HG02571 (cell line): ENCODE measurements around the gene PDCD1LG2.
"Not testable (repeated sequence)": the region's sequence is repeated elsewhere in the genome, so short reads cannot be mapped to it uniquely, and the experiment has no call there.

Experiments
- ATAC-seq: cut with Tn5 transposase; IDR thresholded peaks from one replicate; pipeline ENCODE4 v1.9.1; 2021; ENCODE audit warnings: mild to moderate bottlenecking, moderate library complexity; ENCODE audit not compliant: unreplicated experiment

Gene PDCD1LG2

DNA sequence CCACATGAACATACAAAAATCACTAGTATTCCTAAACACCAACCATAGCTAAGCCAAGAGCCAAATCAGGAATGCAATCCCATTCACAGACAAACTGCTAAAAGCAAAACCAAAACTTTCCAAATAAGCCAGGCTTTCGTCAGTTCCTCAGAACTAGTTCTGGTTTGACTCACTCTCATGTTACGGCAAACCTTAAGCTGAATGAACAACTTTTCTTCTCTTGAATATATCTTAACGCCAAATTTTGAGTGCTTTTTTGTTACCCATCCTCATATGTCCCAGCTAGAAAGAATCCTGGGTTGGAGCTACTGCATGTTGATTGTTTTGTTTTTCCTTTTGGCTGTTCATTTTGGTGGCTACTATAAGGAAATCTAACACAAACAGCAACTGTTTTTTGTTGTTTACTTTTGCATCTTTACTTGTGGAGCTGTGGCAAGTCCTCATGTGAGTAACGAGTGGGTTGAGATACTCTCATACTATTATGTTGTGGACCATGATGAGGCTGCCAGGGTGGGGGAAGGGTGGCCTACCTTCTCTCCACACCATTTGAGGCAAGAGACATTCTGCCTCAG, at the start of gene PDCD1LG2:
Gene PDCD1LG2 (plus strand): TSS at position 172 of the 572 bp plus-strand sequence. CDS start 12,016 bp downstream, outside the sequence.
- ATAC-seq, result peak; percentile 61

DNA sequence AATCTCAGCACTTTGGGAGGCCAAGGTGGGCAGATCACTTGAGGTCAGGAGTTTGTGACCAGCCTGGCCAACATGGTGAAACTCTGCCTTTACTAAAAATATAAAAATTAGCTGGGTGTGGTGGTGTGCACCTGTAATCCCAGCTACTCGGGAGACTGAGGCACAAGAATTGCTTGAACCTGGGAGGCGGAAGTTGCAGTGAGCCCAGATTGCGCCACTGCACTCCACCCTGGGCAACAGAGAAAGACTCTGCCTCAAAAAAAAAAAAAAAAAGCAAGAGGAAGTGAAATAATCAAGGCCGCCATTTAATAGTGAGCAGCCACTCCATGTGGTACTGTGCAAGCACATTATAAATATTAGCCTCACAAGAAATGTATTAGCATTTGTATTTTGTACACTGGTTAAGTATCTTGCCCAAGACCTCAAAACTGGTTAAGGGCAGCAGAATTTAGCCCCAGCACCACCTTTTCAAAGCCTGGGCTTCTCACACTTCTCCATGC, 45.5 kb upstream of the PDCD1LG2 start:
- ATAC-seq, result not testable (repeated sequence)

DNA sequence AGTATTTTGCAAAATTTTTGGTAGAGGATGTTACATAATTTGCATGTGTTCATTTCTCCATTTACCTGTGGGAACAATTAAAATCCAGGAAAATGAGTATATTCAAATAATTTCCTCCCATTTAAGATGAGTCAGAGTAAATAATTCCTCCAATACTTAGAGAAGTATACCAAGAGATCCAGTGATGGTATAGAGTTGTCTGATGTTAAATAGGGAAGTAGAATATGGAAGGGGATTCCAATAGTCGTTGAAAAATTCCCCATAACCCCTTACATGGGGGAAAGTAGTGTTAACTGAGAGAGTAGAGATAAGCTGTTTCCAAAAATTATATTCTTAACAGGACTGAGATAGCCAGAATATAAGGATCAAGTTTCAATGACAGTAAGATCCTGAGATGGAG, 44.3 kb upstream of the PDCD1LG2 start:
- no peak for ATAC-seq

DNA sequence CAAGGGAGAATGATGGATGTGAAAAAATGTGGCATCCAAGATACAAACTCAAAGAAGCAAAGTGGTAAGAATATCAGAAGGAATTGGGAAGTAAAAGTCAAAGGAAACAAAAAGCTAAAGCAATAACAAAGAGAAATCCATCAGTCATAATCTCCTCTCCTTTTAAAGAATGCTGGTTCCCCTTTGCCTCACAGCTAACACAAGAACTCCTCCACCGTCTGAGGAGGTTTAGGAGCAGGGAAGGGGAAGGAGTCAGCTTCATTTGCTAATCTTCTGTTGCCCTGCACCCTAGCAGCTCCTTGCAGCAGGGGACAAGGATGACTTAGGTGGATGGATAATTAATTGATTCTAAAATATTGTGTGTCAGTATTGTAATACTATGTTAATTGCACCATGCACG, 43.6 kb upstream of the PDCD1LG2 start:
- ATAC-seq, result no peak

DNA sequence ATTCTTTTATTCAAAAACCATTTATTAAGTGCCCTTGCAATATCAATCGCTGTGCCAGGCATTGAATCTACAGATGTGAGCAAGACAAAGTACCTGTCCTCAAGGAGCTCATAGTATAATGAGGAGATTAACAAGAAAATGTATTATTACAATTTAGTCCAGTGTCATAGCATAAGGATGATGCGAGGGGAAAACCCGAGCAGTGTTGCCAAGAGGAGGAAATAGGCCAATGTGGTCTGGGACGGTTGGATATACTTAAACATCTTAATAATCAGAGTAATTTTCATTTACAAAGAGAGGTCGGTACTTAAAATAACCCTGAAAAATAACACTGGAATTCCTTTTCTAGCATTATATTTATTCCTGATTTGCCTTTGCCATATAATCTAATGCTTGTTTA, 41.5 kb upstream of the PDCD1LG2 start:
- no peak for ATAC-seq

DNA sequence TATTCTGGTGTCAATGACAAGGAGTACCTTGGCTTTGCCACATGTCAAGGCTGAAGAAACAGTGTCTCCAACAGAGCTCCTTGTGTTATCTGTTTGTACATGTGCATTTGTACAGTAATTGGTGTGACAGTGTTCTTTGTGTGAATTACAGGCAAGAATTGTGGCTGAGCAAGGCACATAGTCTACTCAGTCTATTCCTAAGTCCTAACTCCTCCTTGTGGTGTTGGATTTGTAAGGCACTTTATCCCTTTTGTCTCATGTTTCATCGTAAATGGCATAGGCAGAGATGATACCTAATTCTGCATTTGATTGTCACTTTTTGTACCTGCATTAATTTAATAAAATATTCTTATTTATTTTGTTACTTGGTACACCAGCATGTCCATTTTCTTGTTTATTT, 40.2 kb upstream of the PDCD1LG2 start:
- ATAC-seq, result no peak

DNA sequence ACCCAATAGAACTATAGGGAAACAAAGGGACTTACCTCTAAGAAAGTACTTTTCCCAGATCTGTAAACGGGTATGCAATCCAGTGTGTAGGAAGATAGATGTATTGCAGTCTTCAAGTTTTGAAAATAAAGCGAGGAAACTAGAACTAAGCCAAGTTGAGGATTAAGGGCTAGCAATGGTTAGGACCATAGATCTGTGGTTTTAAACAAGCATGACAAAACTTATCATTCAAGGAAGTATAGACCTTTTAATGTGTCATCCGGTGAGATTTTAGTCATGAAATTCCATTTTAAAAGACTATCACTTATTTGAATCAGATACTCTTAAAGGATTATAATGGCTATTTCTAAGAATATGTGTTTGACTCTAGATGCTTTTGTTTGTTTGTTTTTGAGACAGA, 39.5 kb upstream of the PDCD1LG2 start:
- no peak for ATAC-seq

DNA sequence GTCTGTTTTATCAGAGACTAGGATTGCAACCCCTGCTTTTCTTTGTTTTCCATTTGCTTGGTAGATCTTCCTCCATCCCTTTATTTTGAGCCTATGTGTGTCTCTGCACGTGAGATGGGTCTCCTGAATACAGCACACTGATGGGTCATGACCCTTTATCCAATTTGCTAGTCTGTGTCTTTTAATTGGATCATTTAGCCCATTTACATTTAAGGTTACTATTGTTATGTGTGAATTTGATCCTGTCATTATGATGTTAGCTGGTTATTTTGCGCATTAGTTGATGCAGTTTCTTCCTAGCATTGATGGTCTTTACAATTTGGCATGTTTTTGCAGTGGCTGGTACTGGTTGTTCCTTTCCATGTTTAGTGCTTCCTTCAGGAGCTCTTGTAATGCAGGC, 34.7 kb upstream of the PDCD1LG2 start:
- ATAC-seq, result not testable (repeated sequence)

DNA sequence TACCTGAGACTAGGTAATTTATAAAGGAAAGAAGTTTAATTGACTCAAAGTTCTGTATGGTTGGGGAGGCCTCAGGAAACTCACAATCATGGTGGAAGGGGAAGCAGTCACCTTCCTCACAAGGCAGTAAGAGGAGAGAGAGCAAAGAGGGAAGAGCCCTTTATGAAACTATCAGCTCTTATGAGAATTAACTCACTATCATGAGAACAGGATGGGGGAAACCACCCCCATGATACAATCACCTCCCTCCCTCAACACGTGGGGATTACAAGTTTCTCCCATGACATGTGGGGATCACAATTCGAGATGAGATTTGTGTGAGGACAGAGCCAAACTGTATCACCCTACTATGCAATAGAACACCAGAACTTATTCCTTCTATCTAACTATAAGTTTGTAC, 32.1 kb upstream of the PDCD1LG2 start:
- no peak for ATAC-seq

DNA sequence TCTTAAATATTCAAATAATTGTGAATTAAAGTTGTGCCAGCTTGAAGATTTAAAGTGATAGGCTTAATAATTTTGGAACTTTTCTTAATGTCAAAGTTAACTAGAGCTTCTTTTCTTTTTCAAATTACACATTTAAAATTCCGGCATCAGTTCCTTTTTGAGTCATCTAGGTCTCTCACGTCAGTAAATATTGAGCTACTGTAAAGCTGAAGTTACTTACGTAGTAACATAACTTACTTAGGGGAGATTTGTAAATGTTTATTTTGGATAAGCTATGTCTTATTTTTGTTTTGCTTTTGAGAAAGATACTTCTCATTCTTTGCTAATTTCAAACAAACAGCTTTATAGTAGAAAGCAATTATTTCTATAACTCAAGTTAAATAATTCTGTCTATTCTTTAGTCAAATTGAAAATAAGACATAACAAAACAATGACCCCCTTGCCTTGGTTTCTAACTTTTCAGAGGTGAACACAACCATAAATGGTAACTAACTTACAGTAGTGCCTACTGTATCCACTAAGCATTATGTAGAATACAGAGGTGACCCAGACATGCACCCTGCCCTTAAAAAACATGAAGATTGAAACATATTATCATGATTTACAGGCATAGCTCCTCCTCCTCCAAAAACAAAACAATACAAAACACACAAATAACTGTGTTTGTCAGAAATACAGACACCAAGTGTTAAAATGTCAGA, 30.2 kb upstream of the PDCD1LG2 start:
- no peak for ATAC-seq

DNA sequence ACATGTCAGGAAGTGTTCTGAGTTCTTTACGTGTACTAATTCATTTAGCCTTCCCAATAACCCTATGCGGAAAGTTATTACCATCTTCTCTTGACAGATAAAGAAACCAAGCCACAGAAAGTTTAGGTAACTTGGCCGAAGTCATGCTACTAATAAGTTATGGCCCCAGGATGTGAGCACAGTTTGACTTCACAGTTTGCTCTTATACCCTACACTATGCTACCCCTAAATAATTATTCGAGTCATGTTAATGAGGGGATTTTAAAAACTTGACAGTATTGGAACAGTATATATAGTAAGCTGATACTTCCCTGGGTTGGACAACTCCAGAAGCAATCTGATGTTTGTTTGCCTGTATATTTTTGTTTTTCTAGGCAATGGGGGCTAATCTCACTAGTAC, 29.4 kb upstream of the PDCD1LG2 start:
- no peak for ATAC-seq

DNA sequence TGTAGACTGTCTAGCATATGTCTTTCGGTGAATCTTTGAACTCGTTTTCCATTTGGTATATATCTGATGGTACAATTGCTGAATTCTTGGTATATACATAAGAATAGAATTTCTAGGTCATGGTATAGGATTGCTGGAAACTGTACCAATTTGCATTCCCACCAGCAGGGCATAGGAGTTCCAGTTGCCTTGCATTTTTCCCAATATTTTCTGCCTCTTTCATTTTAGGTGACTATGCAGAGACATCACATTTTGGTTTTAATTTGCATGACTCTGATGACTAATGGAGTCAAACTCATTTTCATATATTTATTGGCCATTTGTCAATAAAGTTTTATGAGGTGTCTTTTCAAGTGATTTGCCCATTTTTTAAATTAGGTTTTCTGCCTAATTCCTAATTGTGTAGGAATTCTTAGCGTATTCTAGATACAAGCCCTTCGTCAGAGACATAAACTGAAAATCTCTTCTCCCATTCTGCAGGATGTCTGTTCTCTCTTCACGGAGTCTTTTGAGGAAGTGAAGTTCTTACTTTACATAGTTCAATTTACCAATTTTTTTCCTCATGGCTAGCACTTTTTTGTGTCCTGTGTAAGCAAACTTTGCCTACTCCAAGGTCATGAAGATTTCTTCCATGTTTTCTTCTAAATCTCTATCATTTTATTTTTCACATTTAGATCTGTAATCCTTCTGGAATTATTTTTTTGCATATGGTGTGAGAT, 28.9 kb upstream of the PDCD1LG2 start:
- no peak for ATAC-seq

DNA sequence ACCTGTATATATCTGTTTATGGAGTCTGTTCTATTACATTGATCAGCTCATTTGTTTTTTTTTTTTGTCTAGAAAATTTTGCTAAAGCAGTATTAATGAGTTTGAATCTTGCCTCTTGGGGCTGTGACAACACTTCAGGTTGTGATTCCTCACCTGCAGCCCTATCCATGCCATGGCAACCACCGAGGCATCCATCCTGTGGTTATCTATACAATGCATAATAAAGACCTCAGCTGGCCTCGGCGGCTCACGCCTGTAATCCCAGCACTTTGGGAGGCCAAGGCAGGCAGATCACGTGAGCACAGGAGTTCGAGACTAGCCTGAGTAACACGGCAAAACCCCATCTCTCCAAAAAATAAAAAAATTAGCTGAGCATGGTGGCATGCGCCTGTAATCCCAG, 28.1 kb upstream of the PDCD1LG2 start:
- no peak for ATAC-seq

DNA sequence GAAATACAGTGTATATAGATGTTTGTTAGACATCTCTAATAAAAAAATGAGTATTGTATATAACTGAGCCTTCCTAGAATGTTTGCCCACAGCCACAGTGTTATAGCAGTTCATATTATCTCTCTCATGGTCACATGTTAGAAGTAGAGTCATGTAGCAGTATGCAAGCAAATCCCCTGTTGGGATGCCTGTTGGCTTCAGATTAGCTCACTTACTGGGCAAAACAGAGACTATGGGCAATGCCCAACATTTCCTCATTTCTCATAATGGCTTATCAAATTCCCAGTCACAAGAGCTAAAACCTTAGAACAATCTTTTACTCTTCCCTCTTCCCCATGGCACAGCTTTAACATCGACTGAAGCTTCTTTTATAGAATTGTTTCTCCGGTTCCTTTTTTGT, 27.0 kb upstream of the PDCD1LG2 start:
- no peak for ATAC-seq

DNA sequence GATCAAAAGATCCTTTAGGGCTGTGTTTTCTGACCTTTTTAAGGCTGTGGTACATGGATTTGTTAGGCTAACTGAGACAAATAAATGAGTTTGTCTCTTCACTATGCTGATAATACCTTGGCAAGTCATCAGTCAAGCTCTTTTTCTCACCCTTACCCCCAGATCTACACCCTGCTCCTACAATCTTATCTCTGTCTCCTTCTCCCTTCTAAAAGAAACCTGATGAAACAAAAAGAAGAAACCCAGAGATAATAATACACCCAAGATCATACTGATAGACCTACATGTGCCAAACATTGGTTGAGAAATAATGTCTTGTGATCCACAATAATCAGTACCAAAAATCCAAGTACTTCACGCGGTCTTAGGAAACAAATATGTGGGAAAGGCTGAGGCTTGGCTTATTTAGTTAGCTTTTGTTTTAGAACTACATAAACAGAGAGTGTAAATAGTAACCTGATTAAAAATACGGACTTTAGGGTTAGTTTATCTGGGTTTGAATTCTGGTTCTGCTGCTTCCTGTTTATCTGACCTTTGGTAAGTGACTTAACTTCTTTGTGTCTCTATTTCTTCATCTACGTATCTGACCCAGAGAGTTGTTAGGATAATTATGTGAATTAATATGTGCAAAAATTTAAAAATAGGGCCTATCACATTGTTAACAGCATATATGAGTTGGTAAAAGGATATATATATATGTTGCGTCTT, 24.8 kb upstream of the PDCD1LG2 start:
- ATAC-seq, result no peak

DNA sequence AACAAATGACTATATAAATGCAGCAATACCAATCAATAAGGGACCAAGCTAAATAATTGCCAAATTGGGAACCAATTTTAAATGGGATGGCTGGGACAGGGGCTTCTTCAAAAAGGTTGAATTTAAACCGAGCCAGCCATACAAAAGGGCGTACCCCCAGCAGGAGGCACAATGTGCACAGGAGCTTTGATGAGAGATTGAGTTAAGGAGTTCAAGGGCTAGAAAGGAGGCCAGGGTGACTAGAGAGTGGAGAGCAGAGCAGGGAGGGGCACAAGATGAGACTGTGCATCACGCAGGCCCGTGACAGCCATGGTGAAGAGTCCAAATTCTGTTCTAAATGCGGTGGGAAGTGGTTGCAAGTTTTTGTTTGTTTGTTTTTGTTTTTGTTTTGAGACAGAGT, 23.3 kb upstream of the PDCD1LG2 start:
- ATAC-seq, result no peak

DNA sequence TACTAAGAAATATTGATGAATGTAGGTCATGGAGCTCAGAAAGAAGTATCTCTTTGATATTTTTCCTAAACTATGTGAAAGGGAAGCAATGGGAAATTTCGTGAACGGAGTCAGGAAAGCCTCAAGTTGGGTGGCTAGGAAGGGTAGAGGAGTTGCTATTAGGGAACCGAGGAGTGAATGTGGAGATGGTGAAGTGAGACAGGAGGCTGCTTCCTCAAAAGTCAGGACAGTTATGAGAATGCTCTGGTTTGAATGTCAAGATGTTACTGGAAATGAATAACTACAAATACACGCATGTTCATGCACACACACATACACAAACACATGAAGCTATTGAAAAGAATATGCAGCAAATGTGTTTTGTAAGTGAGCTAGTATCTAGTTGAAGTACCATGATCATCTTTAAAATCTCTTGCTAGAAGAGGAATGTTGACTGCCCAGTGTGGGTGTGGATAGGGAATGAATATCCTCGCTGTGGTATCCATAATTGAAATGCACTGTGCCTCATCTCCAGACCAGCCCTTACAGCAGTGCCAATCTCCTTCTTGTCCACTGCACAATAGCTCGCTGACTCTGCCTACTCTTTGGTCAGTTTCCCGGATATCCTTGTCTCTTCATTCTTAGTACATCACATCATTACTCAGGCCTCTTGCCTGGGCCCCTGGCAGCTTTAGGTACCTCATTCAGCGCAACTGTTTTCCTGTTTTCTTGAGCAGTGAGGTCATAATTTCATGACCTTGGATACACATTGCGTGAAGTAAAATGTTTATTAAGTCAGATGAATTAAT, 21.9 kb upstream of the PDCD1LG2 start:
- ATAC-seq, result no peak

DNA sequence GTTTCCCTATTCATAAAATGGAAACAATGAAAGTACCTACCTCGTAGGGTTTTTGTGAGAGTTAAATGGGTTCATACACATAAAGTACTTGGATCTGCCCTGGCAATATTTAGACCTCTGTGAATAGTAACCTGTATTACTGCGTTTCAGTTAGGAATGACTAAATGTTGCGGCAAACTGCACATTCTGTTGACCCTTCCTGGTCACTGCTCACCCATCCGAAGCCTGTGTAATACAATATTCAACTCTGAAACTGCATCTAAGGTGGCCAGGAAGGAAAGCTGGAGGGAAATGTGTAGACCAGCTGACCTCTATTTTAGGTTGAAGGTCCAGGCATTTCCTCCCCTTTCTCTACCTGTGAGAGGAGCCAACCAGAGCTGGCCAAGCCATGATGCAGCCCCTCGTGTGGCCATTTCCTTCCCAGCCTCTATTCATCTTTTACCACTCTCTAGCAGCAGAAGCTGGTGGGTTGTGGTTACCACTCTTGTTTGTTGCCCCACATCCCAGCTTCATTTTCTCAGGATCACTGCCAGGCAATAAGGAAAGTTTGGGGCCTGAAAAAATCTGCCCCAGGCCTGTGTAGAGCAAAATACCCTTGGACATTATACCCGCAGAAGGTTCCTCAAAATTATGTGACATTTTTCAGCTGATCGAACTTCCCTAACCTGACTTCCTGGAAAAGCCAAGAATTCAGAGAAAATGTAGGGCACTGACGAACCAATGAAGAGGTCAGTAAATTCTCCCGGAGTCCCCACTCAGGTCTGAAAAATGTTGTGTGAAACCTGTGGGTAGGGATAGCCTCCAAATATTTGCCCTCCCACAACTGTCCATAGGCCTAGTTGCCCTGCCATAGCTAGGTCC, 20.5 kb upstream of the PDCD1LG2 start:
- no peak for ATAC-seq

DNA sequence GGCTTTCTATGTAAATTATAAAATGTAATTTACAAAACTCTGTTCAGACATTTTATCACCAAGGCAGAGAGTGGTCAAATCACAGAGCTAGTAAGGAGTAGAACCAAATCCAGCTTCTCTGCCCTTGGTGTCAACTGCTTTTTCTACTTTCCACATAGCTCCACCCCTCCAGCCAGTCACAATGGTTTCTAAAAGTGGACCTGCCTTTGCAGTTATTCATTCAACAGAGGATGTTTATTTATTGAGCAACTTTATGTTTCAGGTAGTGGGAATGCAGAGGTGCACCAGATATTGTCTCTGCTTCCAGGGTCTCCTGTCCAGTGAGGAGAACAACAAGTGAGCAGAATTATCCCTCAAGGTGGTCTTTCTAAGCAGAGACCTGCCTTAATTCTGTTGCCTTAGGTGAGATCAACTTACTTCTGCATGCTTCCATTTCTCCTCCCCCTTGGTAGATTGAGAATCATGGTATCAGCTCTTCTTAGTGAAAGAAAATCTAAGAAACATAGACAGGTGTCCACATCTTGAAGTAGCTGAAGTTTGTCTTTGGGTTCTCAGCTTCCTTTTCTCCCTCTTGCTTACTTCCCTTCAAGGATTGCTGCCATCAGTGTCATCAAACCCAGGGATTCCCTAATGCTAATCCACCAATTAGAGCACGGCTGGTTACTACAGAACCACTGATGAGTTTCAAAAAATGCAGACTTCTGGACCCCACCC, 17.2 kb upstream of the PDCD1LG2 start:
- ATAC-seq, result peak; percentile 26
